ENCODE data around the gene CNTNAP2.

GRCh38 chr7:147635288-147635687 lies 1518.7 kb downstream of the CNTNAP2 start:
- TF ChIP-seq SP1 (IDR thresholded peaks at IDR 0.05; ENCODE audit: low read depth, low read length): no peak
- no peak for TF ChIP-seq POLR2A (IDR thresholded peaks at IDR 0.05; ENCODE audit: control extremely low read depth in 1 of 2, low read depth in 2 of 2, low read length in 2 of 2)
- no peak for TF ChIP-seq POLR2AphosphoS5 (IDR thresholded peaks at IDR 0.05; ENCODE audit: low read depth, low read length)
- no peak for TF ChIP-seq CTCF (IDR thresholded peaks at IDR 0.05; ENCODE audit: control extremely low read depth in 1 of 3, insufficient read depth in 1 of 3, low read depth in 1 of 3, low read length in 3 of 3)
- TF ChIP-seq ZNF274 (IDR thresholded peaks at IDR 0.05; ENCODE audit: borderline replicate concordance, extremely low read depth, low read length): no peak
- TF ChIP-seq SUZ12 (IDR thresholded peaks at IDR 0.05; ENCODE audit: low read length): no peak
- no peak for TF ChIP-seq TAF1 (IDR thresholded peaks at IDR 0.05; ENCODE audit: low read depth, low read length)
- TF ChIP-seq MAX (IDR thresholded peaks at IDR 0.05): no peak
- TF ChIP-seq JUND (IDR thresholded peaks at IDR 0.05; ENCODE audit: low read length): no peak
